CD4-positive, alpha-beta T cell treated with Interleukin-17A for 4 hours (primary cell): ENCODE results near the gene DHRS7.

Experiments used
- DNase-seq: peaks from one replicate; pipeline ENCODE4 v3.0.0-alpha.2; 2020; ENCODE audit warnings: mixed read lengths

The DHRS7 gene, protein sequence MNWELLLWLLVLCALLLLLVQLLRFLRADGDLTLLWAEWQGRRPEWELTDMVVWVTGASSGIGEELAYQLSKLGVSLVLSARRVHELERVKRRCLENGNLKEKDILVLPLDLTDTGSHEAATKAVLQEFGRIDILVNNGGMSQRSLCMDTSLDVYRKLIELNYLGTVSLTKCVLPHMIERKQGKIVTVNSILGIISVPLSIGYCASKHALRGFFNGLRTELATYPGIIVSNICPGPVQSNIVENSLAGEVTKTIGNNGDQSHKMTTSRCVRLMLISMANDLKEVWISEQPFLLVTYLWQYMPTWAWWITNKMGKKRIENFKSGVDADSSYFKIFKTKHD

DNA sequence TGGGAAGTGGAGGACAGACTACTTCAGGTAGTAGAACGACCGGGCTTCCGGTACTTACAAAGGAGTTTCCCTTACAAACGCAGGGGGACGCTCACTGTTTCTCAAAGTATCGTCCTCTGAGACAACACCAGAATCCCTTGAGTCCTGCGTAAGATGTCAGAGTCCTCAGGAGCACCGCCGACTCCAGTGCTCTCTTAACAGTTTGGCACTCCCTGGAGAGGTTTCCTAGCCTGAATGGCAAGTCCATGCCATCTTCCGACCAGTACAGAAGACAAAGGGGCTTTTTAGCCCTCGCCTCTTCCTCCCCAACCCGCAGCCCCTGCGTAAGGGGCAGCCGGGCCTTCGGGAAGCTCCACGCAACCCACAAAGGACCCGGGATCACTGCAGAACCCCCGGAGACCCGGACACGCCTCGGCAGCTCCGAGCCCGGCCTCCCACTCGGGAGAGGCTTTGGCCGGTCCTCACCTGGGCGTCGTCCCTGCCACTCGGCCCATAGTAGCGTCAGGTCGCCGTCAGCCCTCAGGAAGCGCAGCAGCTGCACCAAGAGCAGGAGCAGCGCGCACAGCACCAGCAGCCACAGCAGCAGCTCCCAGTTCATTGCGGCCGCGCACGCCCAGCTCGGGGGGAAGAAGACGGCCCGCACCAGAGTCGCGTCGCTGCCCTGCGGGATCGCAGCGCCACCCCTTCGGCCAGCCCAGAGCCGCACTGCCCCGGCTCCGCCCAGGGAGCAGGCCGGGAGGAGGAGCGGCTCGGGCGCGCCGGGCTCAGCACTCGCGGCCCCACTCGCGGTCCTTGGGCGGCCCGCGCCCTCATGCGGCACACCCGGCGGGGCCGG lies at the start of gene DHRS7:
TSS of gene DHRS7 (minus strand) at position 687 of the 835 bp plus-strand sequence. CDS start at position 598, 89 bp downstream.
- DNase-seq = peak; percentile 78

DNA sequence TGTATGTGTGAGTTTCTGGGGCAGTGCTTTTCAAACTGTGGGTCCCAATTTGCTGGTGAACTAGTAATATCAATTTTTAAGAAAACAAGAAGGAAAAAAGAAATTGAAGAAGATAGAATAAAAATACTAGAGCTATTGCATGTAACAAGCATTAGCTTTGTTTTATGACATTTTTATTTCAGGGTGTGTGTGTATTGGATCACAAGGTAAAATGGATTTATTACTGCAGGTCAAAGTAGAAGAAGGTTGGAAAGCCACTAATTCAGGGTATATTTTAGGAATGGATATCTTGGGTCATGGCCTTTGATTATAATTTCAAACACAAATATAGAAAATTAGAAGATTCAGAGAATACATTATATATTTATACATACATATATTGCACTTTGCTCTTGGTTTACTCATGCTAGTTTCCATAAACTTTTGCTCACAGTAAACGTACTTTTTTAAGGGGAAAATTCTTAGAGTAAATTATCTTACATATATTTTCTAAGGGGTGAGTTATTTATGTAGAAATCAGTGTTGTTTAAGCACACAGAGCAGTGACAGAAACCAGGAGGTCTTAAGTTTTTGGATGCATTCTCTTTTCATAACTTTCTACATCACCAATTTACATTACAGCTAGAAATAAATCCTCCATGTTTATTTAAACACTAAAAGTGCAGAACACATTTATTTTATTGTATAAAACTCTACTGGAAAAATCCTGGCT lies 49.4 kb upstream of the DHRS7 start:
- no peak for DNase-seq

DNA sequence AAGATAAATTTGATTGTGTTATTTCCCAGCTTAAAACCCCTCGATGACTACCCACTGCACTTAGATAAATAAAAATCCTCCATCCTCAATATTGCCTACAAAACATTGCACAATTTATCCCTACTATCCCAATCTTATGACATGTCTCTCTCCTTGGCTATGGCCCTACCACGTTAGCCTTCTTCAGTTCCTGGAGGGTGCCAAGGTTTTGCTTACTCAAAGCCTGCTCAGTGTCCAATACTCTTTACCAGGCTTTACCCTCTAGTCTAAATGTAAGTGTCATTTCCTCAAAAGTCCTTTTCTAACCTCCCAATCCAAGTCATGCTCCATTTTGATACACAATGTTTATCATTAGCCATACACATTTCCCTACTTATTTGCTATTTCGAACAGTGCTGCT lies 48.8 kb upstream of the DHRS7 start:
- no peak for DNase-seq

DNA sequence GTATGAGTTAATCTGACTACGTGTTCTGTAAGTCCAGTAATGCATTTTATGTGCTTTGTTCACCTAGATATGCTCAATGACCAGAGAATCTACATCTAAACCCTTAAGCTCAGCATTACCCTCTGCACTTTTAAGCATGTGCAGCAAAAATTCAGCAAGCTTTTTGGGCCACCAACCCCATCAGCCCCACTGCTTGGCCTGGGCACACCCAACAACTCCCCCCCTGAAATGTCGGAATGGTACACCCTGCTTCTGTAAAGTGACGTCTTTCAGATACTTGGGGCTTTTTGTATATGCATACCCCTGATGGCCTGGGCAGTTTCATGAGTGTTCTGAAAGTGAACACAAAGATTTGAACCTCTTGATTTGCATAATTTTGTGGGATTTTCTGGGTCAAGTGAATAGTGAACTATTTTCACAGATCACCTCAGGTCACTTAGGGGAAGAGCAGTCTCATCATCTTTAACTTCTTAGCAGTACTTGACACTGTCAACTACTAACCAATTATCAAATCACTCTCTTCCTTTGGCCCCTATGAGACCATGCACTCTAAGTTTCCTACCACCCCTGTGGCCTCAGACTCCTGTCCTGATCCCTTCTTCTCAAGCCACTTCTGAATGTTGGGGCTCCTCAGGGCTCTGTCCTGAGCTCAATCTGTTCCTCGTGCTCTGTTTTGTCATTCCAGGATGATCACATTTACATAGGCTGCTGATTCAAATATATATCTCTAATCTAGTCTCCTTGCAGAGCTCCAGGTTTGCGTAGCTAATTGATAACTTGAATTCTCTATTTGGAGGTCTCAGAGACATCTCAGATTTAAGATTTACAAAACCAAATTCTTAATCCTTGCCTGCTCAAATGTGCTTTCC lies 47.5 kb upstream of the DHRS7 start:
- DNase-seq = no peak

DNA sequence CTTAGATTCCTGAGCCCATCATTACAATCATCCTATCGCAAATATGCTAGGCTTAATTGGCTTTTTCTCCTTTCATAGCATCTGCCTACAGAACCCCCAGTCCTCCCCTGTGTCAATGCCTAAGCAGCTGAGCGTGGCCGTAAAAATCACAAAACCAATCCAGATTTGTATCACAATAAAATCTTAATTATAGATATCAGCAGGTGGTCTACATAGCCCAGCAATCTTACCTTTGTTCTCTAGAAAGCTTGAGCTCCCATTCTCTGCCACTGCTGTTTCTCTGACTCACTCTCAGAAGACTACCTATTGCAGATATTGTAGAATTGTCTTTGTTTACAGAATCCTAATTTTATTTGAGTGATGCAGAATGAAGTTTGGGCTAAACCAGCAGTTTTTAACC lies 46.0 kb upstream of the DHRS7 start:
- DNase-seq = no peak

DNA sequence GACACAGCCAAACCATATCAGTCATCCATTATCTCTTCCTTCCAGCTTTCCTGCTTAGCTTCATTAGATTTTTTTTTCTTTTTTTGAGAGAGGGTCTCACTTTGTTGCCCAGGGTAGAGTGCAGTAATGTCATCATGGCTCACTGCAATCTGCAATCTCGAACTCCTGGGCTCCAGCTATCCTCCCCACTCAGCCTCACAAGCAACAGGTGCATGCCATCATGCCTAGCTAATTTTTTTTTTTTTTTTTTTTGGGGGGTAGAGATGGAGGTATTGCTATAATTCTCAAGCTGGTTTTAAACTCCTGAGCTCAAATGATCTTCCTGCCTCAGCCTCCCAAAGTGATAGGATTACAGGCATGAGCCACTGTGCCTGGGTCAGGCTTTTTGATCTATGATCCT lies 45.5 kb upstream of the DHRS7 start:
- no peak for DNase-seq

DNA sequence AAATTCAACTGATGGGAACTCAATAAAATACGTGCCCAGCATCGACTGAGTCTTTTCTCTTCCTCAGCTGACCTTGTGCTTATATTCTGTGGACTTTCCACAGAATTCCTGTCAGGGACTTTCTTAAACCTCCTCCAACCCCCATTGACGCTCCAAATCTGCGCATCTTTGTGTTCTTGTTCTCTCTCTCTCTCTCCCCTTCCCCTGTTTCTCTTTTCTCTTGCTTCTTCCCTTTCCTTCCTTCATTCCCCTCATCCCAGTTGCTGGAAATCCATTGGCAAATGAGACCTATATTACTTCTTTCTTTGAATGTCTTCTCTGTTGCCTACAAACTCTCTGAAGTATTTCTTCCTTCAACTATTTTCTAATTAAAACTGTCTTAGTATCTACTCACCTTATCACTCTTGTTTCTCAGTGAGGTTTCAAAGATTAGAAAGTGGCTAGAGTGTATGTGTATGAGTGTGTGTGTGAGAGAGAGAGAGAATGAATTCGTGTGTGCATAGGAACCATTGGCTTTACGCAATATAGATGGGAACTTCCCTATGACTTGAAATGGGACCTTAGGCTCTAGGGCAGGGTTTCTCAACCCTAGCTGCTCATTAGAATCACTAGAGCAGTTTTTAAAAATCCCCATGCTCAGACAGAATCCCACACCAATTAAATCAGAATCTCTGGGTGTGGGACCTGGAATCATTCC lies 41.8 kb upstream of the DHRS7 start:
- no peak for DNase-seq

DNA sequence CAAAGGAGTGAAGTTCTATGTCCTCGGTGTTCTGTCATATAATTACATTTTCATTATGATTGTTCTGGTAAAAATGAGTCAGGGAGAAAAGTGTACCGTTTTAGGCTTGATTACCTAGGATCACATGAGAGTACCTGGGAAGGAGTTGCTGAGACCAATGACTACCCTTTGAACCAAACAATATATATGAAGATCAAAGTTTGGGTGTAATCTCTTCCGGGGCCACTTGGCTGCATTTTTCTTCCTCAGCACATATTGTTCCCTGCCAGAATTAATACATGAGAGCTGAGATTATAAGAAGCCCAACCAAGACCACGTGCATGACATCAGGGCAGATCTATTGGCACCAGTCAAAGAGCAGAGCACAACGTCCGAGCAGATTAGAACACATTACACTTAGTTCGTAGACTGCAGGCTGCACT lies 41.1 kb upstream of the DHRS7 start:
- no peak for DNase-seq

DNA sequence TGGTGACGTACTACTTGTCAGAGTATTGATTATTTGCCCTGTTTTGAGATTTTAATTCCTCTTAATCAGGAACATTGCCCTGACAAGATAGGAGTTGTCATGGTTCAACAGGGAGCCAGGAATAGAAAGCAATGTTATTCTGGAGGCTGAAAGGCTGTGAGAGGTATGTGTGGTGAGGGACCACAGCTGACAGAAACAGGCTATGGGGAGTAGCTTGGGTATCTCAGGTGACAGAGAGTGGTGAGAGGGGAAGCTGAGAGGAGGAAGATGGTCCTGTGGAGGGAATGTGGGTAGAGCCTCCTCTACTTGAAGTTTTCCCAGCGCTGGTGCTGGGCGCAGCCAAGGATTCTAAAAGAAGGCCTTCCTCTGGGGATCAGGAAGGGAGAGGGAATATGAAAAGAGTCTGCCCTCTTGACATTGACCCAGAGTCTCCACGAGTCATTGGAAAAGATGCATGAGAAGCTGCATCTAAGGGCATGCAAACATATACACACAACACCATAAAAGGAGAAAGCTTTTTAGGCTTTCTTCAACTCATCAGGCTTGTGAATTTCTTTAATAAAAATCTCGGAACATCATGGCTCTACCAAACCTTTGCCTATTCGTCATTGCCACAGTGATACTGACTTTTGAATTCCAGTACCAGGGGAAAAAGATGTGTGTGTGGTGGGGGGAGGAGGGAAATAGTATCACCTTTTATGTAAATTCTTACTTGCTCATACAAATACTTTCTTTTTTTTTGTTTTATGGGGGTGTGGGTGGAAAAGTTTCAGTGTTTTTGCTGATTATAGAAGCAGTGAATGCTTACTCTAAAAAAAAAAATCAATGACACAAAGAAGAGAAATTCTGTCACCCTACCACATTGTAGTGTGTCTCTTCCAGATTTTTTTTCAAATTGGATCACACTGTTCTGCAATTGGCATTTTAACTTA lies 39.9 kb upstream of the DHRS7 start:
- no peak for DNase-seq

DNA sequence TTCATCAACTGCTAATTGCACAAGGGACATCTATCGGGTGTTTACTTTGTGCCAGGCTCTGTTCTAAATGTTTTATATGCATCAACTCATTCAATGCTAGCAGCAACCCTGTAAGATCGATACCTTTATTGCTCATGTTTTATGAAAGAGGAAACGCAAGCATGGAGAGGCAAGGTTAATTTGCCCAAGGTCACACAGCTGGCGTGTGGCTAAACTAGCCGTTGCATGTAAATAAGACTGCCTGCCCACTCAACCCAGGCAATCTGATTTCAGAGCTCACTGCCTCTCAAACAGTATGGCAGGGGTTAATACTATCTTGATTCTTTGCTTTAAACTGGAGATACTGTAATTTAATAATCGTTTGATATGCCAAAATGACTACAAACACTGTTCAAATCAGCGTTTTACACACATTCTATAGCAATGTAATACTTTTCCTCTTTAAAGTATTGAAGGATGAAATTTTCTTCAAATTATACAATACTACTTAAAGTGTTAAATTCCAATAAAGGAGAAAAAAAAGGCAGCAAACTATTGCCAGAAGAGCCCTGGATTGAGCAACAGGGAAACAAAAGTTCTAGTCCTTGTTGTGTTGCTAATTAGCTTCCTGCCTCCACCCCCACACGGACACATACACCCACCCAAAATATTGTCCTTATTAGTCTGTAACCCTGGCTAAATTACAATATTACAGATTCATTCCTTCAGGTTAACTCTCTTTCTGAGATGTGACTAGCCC lies 39.1 kb upstream of the DHRS7 start:
- no peak for DNase-seq

DNA sequence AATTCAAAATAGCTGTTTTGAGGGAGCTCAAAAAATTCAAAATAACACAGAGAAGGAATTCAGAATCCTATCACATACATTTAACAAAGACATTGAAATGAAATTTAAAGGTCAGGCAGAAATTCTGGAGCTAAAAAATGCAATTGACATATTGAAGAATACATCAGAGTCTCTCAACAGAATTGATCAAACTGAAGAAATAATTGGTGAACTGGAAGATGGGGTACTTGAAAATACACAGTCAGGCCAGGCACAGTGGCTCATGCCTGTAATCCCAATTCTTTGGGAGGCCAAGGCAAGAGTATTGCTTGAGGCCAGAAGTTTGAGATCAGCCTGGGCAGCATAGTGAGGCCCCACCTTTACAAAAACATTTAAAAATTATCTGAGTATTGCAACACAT lies 34.1 kb upstream of the DHRS7 start:
- no peak for DNase-seq

DNA sequence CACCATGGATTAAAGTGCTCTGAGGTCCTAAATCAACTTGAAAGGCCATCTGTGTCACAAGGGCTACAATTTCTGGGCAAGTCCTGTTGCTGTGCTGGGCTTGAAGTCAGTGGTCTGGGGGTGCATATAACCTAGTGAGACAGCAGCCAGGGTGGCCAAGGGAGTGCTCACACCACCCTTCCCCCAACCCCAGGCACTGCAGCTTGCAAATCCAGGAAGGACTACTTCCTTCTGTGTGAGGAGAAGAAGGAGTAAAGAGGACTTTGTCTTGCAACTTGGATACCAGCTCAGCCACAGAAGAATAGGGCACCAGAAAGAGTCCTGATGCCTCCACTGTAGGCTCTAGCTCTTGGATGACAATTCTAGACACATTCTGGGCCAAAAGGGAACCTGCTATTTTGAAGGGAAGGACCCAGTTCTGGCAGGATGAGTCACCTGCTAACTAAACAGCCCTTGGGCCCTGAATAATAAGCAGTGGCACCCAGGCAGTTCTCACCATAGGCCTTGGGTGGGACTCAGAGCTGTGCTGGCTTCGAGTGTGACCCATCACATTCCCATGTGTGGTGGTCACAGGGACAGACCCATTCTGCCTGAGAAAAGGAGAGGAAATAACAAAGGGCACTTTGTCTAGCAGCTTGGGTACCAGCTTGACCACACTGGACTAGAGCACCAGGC lies 32.6 kb upstream of the DHRS7 start:
- DNase-seq = no peak

DNA sequence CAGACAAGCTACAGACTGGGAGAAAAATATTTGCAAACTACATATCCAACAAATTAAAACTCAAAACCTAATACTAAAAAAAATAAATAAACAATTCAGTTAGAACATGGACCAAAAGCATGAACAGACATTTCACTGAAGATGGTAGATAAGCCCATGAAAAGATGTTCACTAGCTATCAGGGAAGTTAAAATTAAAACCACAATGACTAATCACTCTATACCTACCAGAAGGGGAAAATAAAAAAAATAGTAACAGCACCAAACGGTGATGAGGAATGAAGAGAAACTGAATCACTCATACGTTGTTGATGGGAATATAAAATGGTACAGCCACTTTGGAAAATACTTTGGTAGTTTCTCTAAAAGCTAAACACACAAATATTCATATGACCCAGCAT lies 31.1 kb upstream of the DHRS7 start:
- no peak for DNase-seq

DNA sequence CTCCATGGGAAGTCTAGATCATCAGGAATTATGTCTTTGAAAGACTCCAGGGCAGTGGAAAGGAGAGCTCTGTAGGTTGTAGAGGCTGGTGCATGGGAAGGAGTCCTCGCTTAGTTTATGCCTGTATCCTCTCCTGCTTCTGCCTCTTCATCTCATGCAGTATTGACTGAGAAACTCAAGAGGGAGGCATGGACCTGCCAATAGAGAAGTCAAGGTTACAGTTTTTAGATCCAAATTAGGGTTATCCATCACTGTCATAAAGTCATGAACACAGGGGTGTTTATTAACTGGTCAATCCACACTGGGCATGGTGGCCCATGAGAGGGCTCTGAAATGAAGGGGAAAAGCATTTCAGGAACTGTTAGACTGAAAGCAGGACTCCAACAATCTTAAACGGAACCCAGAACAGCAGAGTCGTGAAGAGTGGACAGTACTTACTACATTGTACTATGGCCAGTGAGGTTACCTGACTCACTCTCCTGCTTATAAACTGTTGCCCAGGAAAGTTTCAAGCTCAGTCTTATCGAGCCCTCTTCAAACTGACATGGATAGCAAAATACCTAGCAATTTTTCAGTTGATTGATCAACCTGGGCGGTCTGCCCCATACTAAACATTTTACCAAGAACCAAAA lies 30.1 kb upstream of the DHRS7 start:
- DNase-seq = no peak

DNA sequence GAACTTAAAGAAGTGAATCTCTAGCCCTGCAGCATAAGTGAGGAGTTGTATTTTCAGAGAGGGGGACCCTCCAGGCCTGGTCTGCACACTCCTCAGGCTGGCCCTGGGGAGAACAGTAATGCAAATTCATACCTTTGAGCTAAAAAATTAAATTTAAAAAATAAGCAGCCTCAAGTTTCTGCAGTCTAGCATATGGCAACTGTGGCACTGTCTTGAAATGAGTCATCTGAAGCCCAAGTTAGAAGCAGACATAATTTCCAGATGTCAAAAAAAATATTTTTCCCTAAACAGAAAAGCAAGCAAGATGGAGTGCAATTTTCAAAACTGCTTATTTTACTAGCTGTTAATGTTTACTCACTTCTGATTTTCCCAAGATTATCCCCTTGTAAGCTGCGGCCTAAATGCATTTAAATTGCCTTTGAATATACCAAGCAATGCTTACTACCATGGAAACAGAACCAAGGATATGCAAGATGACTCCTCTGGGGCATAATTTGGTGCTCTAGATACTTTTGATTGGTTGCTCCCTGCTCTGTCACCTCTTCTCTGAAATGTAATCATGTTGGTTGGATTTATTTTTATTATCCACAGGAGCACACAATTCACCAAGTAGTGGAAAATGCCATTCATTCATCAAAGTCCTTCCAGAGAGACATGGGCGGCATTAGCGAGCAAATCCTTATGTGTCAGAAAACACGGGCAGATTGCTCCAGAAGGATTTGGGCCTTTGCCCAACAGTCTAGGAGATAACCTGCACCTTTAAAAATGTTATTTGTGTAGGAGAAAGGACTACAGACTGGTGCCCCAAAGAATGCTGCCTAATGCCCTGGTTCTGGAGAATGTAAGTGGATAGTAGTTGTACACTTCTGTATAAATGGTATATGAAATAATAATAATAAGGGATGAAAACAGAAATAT lies 25.0 kb upstream of the DHRS7 start:
- DNase-seq = no peak

DNA sequence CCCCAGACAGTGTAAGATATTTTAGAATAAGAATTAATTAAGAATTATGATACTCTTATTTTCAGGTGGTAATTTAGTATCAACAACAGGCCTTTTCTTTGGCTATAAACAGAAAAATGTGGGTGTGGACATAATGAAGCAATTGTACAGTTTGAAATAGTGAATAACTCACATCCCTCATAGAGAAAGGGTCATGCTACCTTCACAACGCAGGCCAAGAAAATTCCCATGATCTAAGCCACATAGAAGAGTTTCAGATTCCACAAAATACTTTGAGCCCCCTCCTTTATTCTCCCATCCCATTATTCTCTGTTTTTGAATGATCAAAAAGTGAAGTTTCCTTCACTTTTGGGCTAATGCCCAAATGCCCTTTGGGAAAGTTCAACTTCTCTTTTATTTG lies 23.5 kb upstream of the DHRS7 start:
- DNase-seq = no peak

DNA sequence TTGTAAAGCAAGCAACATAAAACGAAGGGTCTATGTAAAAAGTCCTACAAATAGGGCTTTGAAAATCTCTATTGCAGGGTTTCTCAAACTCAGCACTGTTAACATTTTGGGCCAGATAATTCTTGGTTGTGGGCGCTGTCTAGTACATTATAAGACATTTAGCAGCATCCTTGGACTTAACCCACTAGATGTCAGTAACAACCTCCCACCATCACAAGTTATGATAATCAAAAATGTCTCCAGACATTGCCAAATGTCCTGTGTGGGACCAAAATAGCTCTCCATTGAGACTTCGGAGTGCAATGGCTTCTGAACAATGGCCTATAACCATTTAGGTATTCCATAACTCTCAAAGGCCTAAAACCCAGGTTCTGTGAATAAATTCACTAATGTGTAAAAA lies 22.9 kb upstream of the DHRS7 start:
- no peak for DNase-seq
